ENCODE data around the gene FSIP1.

FSIP1 gene

GRCh38 chr15:39582286-39582976 is 200.2 kb downstream of the FSIP1 start:
- DNase-seq (ENCODE audit: low read depth in 2 of 2): peak; percentile 30 to 33

DNA sequence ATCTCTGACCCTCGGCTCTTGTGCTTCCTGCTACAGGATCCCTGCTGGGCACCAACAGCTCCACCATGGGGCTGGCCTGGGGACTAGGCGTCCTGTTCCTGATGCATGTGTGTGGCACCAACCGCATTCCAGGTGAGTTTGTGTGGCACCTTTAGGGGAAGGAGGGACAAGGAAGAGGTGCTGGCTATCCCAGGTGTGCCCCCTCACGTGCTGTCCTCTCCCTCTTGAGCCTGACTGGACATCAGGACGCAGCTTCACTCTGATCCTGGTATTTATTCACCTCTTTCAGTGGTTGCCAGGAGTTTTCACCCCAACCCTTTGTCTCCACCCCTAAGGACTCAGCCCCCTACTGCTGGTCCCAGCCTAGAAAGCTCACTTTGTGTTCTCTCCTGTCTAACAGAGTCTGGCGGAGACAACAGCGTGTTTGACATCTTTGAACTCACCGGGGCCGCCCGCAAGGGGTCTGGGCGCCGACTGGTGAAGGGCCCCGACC is 200.8 kb downstream of the FSIP1 start:
- peak; percentile 26 to 34 for DNase-seq (ENCODE audit: low read depth in 2 of 2)

- no peak for DNase-seq (ENCODE audit: low read depth in 2 of 2)
These were observed 201.3 kb downstream of the FSIP1 start for GRCh38 chr15:39581242-39581792.

- peak; percentile 96 to 97 for DNase-seq (ENCODE audit: low read depth in 2 of 2)
These were observed 202.0 kb downstream of the FSIP1 start, which contains the start of gene THBS1 for GRCh38 chr15:39580485-39581241. Gene THBS1 (plus strand): TSS chr15:39581079. CDS start chr15:39581858, 779 bp downstream.

DNA sequence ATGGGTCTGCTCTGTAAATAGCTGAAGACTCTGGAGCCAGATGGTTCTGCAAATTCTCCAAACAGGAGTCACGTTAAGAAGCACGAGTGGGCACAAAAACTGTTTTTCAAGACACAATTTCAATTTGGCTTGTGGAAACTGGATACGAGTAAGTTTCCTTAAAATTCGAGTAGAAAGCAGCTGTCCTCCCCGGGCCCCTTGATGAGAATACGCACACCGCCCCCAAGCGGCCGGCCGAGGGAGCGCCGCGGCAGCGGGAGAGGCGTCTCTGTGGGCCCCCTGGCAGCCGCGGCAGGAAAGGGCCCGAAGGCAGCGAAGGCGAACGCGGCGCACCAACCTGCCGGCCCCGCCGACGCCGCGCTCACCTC is 202.5 kb downstream of the FSIP1 start:
- DNase-seq (ENCODE audit: low read depth in 2 of 2): peak; percentile 97

- DNase-seq (ENCODE audit: low read depth in 2 of 2): peak; percentile 84 to 86
These were observed 203.0 kb downstream of the FSIP1 start for GRCh38 chr15:39579487-39580116.

DNA sequence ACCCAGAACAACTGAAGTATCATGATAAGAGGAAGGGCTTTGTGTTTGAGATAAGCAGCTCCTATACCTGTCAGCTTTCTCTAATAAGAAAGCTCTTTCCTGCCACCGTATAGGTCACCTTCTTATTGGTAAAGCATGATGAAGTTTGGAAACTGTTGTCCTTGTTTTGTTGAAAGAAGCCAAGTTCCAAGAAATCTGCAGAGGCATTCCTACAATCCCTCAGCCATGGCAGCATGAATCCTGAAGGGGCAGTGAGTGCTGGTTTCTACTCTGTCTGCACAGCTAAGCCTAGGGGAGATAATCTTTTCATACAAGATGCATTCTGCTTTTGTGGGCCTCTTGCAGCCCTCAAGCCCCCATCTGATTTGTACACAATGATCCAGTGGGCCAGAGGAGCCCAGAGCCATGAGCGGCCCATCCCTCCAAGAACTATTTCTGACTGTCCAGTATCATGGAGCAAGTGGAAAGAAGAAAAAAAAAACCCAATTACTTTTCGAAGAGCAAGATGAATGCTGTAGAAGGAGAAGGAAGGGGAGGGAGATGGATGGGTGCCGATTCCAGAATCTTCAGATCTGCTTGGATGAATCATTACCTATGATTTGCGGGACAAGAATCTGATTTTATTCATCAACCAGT is 203.7 kb downstream of the FSIP1 start:
- peak; percentile 14 to 21 for DNase-seq (ENCODE audit: low read depth in 2 of 2)

GRCh38 chr15:39575180-39575579 is 207.5 kb downstream of the FSIP1 start:
- DNase-seq (ENCODE audit: low read depth in 2 of 2): no peak

DNA sequence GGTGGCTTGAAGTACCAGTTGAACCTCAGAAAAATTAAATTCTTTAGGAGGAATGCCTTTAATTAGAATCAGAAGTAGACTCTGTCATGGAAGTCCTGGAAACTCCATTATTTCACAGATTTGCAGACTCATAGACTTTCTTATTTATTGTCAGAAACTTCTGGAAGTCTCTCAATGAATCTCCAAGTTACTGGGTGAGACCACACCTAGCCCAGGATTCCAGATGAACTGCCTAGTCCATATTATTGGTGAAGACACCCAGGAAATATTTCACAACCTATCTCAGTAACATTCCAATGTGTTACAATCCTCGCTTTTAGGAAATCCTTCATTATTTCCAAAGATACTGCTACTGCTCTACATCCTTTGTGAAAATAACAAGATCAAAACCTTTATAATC is 208.2 kb downstream of the FSIP1 start:
- DNase-seq (ENCODE audit: low read depth in 2 of 2): peak; percentile 22 to 23

GRCh38 chr15:39573844-39574243 is 208.8 kb downstream of the FSIP1 start:
- DNase-seq (ENCODE audit: low read depth in 2 of 2): peak in 1 of 2 experiments; percentile 4

DNA sequence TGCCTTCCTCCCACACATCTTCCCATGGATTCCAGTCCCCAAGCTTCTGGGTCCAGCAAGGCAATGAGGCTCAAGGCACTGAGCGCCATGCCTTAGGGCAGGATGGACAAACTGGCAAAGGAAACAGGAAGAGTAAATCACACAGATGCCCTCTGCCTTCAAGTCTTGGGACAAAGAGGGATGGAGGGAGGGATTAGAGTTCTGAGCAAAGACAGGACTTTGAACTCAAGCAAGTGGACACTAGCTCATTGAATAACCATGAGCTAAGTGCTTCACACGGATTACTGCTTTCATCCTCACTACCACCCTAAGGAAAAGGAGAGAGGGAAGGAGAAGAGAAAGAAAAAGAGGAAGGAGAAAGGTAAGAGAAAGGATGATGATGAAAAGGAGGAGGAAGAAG is 209.4 kb downstream of the FSIP1 start:
- DNase-seq (ENCODE audit: low read depth in 2 of 2): no peak

DNA sequence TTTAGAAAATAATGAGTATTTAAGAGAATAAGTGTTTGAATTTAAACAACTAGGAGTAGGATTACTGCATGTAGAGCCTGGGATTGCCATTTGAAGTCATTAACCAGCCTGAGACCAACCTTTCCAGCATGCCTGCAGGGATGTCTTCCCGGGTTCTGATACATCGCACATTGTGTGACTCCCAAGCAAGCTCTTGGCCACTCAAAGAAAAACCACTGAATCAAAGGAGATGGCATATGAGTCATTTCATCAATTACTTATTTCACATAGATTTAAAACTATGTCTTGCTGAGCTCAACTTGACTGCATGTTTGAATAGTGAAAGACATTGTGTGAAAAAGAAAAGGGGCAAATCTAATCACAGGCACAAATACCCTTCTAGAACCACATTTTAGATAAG is 216.8 kb downstream of the FSIP1 start:
- no peak for DNase-seq (ENCODE audit: low read depth in 2 of 2)

- no peak for DNase-seq (ENCODE audit: low read depth in 2 of 2)
These were observed 217.5 kb downstream of the FSIP1 start for GRCh38 chr15:39564972-39565665.

- DNase-seq (ENCODE audit: low read depth in 2 of 2): no peak
These were observed 224.2 kb downstream of the FSIP1 start for GRCh38 chr15:39558421-39558820.

DNA sequence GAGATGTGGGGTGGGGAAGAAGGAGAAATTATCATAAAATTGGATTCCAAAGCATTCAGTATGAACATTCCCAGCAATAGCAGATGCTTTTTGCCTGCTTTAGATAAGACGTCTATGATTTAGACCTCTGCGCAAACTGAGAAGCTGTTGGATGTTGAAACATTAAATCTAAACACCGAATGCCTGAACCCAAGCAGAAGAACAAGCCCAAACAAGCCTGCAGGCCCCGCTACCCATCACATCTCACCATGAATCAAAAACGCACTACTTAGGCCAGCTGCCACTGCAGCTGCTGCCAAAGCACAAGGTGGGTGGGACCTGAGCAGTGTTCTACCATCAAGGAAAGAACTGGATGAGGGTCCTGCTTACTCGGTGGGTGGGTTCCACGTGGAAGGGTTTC is 226.2 kb downstream of the FSIP1 start:
- DNase-seq (ENCODE audit: low read depth in 2 of 2): no peak

DNA sequence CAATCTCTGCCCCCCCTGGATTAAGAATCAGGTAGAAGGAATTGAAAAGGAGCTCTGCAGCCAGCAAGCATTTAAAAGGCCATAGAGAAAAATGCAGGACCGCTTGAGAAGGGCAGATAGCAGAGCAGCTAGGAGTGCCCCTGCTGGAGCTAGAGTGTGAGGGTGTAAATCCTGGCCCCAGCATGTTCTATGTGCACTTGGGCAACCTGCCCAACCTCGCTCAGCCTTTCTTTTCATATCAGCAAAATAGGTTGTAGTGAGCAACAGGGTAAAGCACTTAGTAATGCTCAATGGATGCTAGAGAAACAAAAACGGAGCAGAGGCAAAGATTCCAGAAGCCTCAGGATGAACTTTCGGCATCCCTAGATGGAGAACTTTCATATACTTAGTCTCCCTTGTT is 226.8 kb downstream of the FSIP1 start:
- DNase-seq (ENCODE audit: low read depth in 2 of 2): no peak

- no peak for DNase-seq (ENCODE audit: low read depth in 2 of 2)
These were observed 227.8 kb downstream of the FSIP1 start for GRCh38 chr15:39554746-39555387.

- DNase-seq (ENCODE audit: low read depth in 2 of 2): no peak
These were observed 228.5 kb downstream of the FSIP1 start for GRCh38 chr15:39553947-39554693.

DNA sequence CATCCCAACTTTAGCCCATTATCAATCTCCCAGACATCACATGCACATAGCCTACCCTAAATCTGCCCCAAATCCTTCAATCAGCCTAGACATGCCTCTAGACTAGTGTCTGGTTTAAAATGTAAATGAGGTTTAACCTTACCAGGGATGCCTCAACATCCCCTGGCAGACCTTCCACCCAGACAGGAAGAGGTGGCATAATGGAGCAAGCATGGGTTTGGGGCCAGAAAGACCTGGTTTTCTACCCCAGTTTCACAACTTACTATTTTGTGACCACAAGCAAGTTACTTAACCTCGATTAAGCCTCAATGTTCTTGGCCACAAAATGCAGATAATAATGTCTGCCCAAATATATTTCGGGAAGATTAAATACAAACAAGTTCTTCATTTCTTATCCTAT is 230.1 kb downstream of the FSIP1 start:
- no peak for DNase-seq (ENCODE audit: low read depth in 2 of 2)

- DNase-seq (ENCODE audit: low read depth in 2 of 2): no peak
These were observed 231.2 kb downstream of the FSIP1 start for GRCh38 chr15:39551476-39551875.
